GM12872 (cell line): Measurements from ENCODE around the gene CES3.
A peak's percentile ranks its signal among the peaks of the same experiment; 100 is the strongest.

Experiments used
- CTCF ChIP-seq: IDR thresholded peaks from 3 replicates; pipeline ENCODE4 v1.5.1; 2011; ENCODE audit warnings: low read depth, mild to moderate bottlenecking, low read length, moderate library complexity; ENCODE audit not compliant: insufficient read depth

CES3 gene

GRCh38 chr16:66926961-66927436, 34.1 kb upstream of the CES3 start:
- no peak for TF ChIP-seq CTCF

- no peak for TF ChIP-seq CTCF
These were observed 33.0 kb upstream of the CES3 start for GRCh38 chr16:66927918-66928649.

GRCh38 chr16:66928702-66929388, 32.2 kb upstream of the CES3 start:
- TF ChIP-seq CTCF = peak; percentile 58; the same call in 2 of the 3 replicates

GRCh38 chr16:66930189-66930588, 30.9 kb upstream of the CES3 start:
- no peak for TF ChIP-seq CTCF

GRCh38 chr16:66931665-66932064, 29.4 kb upstream of the CES3 start:
- no peak for TF ChIP-seq CTCF

GRCh38 chr16:66932076-66932475, 29.0 kb upstream of the CES3 start:
- no peak for TF ChIP-seq CTCF

GRCh38 chr16:66933776-66934137, 27.3 kb upstream of the CES3 start:
- TF ChIP-seq CTCF = no peak
